ENCODE measurements around the gene AGTRAP.

AGTRAP gene

GRCh38 chr1:11706292-11706691, 29.6 kb upstream of the AGTRAP start:
- no peak for DNase-seq (ENCODE audit: low read depth, low spot score)

- no peak for DNase-seq (ENCODE audit: low read depth, low spot score)
Observed at GRCh38 chr1:11707621-11708276, 28.2 kb upstream of the AGTRAP start.

GRCh38 chr1:11708554-11709350, 27.2 kb upstream of the AGTRAP start:
- DNase-seq (ENCODE audit: low read depth, low spot score): no peak

GRCh38 chr1:11711490-11711889, 24.4 kb upstream of the AGTRAP start:
- DNase-seq (ENCODE audit: low read depth, low spot score): no peak

- DNase-seq (ENCODE audit: low read depth, low spot score): no peak
Observed at GRCh38 chr1:11712285-11712684, 23.7 kb upstream of the AGTRAP start.

- no peak for DNase-seq (ENCODE audit: low read depth, low spot score)
Observed at GRCh38 chr1:11713095-11713494, 22.8 kb upstream of the AGTRAP start.

- DNase-seq (ENCODE audit: low read depth, low spot score): no peak
Observed at GRCh38 chr1:11714831-11715575, 20.9 kb upstream of the AGTRAP start.

- peak; percentile 32 for DNase-seq (ENCODE audit: low read depth, low spot score)
Observed at GRCh38 chr1:11719313-11720032, 16.5 kb upstream of the AGTRAP start.

- DNase-seq (ENCODE audit: low read depth, low spot score): no peak
Observed at GRCh38 chr1:11720033-11720376, 15.9 kb upstream of the AGTRAP start.

GRCh38 chr1:11720525-11720924, 15.4 kb upstream of the AGTRAP start:
- no peak for DNase-seq (ENCODE audit: low read depth, low spot score)

GRCh38 chr1:11721311-11721710, 14.6 kb upstream of the AGTRAP start:
- no peak for DNase-seq (ENCODE audit: low read depth, low spot score)

GRCh38 chr1:11722538-11722937, 13.4 kb upstream of the AGTRAP start:
- DNase-seq (ENCODE audit: low read depth, low spot score): no peak

GRCh38 chr1:11725616-11726015, 10.3 kb upstream of the AGTRAP start:
- no peak for DNase-seq (ENCODE audit: low read depth, low spot score)

- no peak for DNase-seq (ENCODE audit: low read depth, low spot score)
Observed at GRCh38 chr1:11727119-11727518, 8.8 kb upstream of the AGTRAP start.

- DNase-seq (ENCODE audit: low read depth, low spot score): no peak
Observed at GRCh38 chr1:11728126-11728806, 7.7 kb upstream of the AGTRAP start.

- DNase-seq (ENCODE audit: low read depth, low spot score): no peak
Observed at GRCh38 chr1:11729155-11729497, 6.8 kb upstream of the AGTRAP start.

- DNase-seq (ENCODE audit: low read depth, low spot score): no peak
Observed at GRCh38 chr1:11729498-11730428, 6.2 kb upstream of the AGTRAP start.

GRCh38 chr1:11730429-11730891, 5.5 kb upstream of the AGTRAP start:
- no peak for DNase-seq (ENCODE audit: low read depth, low spot score)

- no peak for DNase-seq (ENCODE audit: low read depth, low spot score)
Observed at GRCh38 chr1:11731691-11732283, 4.1 kb upstream of the AGTRAP start.

GRCh38 chr1:11733306-11733705, 2.6 kb upstream of the AGTRAP start:
- no peak for DNase-seq (ENCODE audit: low read depth, low spot score)

Data from smooth muscle cell of the brain vasculature (primary cell).